GM18502 (cell line): Measurements from ENCODE around the gene DKC1.
A peak's percentile ranks its signal among the peaks of the same experiment; 100 is the strongest.
"Not testable (repeated sequence)": the region's sequence is repeated elsewhere in the genome, so short reads cannot be mapped to it uniquely, and the experiment has no call there.

Source experiments
- ATAC-seq: cut with Tn5 transposase; IDR thresholded peaks from one replicate; pipeline ENCODE4 v1.9.1; 2021; ENCODE audit warnings: mild to moderate bottlenecking; ENCODE audit not compliant: unreplicated experiment, poor library complexity

The DKC1 gene

DNA sequence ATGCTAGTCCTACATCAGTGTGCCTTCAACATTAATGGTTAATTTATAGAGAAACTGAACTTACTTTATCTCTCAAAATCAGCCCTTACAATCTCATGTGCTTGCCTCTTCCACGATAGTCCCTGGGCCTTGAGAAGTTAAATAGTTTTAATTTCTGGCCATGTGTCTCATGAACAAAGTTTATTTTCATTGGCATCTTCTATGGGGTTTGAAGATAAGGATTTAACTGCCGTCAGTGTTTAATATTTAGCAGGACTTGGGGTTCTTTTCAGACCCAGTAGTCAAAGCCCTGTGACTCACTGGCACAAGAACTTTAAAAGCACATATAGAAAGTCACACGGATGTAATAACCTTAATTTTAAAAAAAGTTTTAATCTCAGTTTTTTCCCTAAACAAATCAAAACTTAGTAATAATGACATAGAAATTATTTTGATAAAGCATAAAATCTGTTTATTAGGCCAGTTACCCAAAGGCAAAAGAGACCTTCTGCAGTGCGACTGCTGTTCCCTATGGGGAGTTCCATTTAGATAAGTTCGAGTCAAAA, 52.7 kb downstream of the DKC1 start:
- no peak for ATAC-seq

DNA sequence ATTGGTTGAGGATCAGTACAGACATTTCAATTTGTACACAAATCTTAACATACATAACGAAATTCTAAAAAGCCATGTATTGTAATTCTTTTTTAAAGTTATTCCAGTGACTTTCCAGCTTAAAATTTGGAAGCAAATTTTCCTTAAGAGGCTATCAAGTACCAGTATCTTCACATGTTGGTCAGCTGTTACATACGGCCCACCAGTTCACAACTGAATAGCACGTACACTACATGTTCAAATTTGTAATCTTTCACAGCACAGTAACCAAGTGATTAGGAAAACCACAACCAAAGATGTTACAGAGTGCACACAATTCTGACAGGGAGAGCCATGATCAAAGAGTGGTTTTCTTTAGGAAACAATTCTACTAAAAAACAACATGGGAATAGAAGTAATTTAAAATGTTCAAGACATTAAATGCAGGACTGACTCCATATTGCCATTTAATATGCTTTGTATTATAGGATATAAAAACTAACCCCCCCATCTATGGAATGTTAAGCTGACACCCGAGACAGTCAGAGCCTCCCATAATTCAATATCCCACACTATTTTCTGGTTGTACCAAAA, 53.7 kb downstream of the DKC1 start:
- not testable (repeated sequence) for ATAC-seq

DNA sequence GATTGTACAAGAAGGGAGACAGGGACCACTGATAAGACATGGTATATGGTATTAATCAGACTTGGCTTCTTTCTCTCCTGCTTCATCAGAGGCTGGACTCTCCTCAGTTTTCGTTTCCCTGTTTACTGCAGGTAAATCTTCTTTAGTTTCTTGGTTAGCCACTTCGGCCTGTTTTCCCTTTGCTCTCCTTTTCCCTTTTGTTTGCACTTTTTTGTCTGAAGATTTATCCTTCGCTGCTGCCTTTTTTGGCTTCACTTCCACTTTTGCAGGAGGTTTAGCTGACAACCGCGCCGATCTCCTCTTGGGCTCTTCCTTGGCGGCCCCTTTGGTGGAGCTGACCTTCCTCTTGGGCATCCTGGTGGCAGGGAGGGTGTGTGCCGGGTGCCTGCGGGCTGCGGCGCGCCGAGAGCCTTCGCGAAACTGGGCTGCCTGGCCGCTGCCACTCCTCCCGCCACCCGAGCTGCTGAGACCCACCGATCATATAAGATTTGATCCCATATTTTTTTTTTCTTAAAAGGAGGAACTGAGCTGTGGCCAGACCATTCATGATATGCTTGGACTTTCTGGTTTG, 54.5 kb downstream of the DKC1 start:
- ATAC-seq: not testable (repeated sequence)

DNA sequence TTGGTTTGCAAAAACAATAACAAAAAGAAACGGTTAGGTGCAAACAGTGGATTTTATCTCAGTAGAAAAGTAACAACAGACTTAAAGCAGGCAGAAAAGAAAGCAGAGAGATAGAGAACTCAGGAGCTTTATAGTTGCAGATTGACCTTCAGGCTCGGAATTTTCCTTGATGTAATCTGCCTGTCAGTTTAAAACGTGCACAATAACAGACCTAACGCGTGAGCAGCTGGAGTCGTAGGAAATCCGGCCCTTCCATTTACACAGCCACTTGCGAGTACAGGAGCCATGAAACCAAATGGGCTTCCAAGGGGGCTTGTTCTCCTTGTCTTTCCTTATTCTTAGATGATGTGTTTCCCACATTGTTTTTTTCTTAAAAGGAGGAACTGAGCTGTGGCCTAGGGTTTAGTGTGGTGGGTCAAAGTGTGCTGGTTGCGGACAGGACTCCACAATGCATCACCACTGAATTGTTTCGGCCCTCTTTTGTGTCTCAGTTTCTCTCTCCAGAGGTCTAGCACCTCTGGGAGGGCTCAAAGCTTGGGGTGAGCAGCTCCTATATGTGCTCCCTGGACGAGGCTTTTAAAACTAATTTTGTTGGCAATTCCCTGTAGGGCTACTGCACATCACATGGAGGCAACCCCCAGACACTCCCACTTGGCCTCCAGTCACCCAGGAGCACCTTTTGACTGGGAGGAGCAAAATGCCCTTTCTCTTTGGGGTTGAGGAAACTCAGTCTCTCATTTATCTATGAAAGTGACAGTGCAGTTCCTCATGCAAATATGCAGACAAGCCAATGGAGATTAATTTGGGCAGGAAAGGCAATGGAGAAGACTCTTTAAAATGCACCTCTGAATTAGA, 56.5 kb downstream of the DKC1 start:
- peak; percentile 42 for ATAC-seq

DNA sequence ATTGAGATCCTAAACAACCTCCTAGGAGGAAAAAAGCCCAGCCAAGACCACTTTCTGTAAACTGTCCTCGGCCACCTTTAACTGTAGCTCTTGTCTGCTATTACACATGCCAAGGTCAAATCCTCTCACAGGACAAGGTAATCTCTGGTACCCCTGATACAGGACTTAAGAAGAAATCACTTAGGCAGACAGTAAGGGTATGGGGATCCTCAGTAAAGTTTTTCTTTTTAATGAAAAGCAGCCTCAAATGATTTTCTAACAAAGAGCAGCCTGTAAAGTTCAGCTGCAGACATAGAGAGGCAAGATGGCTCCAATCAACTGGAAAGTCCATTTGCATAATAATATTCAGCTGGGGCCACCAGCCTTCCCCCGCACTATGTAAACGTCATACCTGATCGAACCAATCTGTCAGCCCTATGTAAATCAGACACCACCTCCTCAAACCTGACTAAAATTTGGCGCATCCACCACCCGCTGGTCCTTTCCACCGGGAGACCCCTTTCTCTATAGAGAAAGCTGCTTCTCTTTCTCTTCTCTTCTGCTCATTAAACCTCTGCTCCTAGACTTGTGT, 57.2 kb downstream of the DKC1 start:
- peak; percentile 75 for ATAC-seq

DNA sequence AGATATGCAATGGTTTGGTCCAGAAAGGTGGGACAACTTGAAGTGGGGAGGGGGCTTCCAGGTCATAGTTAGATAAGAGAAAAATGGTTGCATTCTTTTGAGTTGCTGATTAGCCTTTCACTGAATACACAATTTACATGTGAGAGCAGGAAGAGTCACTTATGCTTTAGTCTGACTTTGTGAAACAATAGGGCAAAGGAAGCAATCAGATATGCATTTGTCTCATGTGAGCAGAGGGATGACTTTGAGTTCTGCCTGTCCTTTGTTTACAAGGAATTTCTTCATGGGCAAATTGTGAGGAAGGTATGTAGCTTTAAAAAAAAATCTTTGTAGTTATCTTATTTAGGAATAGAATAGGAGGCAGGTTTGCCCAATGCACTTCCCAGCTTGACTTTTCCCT, 58.9 kb downstream of the DKC1 start:
- ATAC-seq: no peak

DNA sequence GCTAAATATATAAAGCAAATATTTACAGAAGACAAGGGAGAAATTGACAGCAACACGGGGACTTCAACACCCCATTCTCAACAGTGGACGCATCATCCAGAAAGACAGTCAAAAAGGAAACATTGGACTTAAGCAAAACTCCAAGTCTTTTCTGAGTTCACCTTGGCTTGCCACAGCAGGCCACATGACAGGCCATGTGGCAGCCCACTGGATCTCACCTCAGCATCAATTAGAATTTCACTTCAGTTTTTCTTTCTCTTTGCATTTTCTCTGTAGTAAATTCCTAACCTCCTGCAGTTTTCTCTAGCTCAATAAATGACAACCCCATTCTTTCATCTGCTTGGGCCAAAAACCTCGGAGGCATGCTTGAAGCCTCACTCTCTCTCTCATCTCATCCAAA, 59.4 kb downstream of the DKC1 start:
- ATAC-seq: no peak

DNA sequence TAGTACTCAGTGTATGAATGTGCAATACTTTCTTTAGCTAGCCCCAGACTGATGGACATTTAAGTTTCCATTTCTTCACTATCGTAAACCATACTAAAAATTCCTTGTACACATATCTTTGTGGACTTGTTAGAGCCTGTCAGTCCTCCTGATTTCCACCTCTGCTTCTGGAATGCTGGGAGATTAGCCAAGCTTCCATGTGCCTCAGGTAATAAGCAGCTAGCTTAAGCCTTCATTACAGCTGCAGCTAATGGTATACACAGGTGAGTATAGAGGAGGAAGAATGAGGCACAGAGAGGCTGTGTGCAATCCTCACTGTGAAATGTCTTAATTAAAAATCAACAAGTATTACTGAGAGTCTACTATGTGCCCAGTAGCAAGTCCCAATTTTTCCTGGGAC, 62.0 kb downstream of the DKC1 start:
- ATAC-seq: no peak

DNA sequence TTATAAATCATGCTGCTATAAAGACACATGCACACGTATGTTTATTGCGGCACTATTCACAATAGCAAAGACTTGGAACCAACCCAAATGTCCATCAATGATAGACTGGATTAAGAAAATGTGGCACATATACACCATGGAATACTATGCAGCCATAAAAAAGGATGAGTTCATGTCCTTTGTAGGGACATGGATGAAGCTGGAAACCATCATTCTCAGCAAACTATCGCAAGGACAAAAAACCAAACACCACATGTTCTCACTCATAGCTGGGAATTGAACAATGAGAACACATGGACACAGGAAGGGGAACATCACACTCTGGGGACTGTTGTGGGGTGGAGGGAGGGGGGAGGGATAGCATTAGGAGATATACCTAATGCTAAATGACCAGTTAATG, 62.9 kb downstream of the DKC1 start:
- not testable (repeated sequence) for ATAC-seq
